Stimulated activated CD4-positive, alpha-beta T cell treated with anti-CD3 and anti-CD28 coated beads, Interleukin-1b, Interleukin-23, amount 100 ng/mL, for 1 hour (primary cell): Measurements from ENCODE around the gene ATAT1.
A peak's percentile ranks its signal among the peaks of the same experiment; 100 is the strongest.

Source experiments
- DNase-seq, 2 donors: peaks; one replicate each; pipeline ENCODE4 v3.0.0-alpha.2; 2020; ENCODE audit warnings: low read depth in 2 of 2

ATAT1 gene

GRCh38 chr6:30613251-30614043 is 13.2 kb upstream of the ATAT1 start:
- no peak for DNase-seq

DNA sequence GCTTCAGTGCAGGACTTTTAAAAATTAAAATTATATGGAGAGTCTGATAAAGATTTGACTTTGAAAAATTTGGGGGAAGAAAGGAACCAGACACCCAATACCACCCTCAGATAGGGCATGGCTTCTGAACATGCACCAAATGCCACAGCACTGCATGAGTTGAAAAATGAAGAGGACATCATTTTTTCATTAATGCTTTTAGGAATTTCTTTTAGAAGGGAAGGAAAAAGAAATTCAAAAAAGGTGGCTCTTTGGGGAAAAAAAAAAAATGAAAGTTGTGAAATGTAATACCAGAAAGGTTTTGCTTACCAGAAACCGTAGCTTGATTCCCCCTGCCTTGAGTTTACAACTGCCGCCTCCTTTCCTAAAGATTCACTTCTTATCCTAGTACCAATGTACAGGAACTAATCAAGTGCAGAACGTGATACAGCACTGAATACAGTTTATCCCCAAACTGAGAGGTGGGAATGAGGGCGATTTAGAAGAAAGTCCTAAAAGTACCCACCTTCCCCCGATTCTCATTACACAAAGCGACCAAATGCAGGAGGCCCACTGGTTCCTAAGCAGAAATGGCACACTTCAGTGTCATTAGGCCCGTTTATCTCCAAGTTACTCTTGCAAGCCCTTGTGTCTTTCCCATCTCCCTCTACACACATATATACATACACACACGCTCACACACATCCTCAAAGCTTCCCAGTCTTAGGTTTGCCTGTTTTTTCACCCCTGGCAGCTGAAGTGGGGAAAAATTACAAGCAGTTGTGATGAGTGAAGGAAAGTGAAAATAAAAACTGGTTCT is 12.4 kb upstream of the ATAT1 start:
- DNase-seq, result no peak

- peak; percentile 51 to 74 for DNase-seq
Observed at GRCh38 chr6:30614843-30615218, 11.8 kb upstream of the ATAT1 start.

DNA sequence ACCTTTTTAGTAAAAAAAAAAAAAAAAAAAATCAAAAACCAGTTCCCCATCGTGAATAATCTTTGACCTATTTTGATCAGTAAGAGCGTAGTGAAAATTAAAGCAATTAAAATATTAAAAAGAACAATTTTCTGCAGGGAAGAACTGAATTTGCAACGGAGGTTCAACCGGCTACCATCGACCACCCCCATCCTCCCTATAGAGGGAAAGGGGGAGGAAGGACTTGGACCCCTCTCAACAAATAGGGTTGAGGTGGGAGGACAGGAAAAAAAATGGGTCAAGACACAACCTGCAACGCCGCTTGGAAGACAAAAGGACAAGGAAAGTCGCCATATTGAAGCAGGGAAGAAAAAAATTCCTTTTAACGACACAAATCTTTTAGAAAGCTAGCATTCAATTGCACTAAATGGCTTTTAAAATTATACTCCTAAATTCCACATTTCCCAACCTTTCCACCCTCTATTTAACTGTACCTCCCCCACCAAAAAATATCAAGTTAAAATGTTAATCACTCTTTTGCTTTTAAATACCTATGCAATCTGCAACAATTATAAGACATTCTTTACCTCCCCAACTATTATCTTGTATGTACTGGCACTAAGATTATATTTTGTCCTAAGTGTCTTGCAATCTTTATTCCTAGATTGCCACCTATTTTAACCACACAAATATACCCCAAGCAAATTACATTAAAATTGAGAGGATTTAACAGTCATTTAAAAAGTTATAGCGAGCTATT is 11.3 kb upstream of the ATAT1 start:
- DNase-seq, result no peak

- no peak for DNase-seq
Observed at GRCh38 chr6:30615958-30616810, 10.5 kb upstream of the ATAT1 start.

- DNase-seq, result peak; percentile 91 to 99
Observed at GRCh38 chr6:30616811-30617564, 9.7 kb upstream of the ATAT1 start, which contains the start of gene PPP1R10. TSS of gene PPP1R10 (minus strand) at chr6:30617243. CDS start at chr6:30609944, 7,299 bp downstream.

DNA sequence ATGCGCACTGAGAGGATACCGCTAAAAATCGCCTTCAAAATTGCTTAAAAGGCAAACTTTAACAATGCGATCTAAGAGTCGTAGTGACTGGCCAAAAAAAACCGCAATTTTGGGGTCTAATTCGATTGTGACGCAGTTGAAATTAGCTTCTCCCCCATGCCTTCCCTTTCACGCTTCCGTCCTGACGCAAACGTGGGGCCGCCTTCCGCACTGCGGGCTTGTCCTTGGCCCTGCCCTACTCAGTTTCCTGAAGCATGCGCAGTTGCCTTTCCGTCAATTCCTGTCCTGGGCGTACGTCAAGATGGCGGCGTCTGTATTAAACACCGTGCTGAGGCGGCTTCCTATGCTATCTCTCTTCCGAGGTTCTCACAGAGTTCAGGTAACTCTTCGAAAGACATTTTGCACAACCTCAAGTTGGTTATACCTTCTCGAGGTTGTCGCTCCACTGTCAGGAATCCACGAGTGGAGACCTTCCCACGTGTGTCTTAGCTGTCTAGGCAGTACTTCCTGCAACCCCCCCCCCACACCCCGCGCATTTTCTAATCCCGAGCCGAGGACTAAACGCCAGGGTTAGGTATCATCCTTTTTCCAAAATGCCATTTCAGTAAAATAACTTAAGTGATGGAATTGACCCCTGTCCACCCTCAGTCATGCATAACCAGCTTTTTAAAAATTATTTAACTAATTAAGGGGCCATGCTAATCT is 9.0 kb upstream of the ATAT1 start, which contains the start of gene MRPS18B:
Gene MRPS18B, plus strand, starts transcription at position 276 of the 705 bp plus-strand sequence. Its CDS starts 26 bp downstream, at position 302.
- DNase-seq, result peak; percentile 85 to 96

DNA sequence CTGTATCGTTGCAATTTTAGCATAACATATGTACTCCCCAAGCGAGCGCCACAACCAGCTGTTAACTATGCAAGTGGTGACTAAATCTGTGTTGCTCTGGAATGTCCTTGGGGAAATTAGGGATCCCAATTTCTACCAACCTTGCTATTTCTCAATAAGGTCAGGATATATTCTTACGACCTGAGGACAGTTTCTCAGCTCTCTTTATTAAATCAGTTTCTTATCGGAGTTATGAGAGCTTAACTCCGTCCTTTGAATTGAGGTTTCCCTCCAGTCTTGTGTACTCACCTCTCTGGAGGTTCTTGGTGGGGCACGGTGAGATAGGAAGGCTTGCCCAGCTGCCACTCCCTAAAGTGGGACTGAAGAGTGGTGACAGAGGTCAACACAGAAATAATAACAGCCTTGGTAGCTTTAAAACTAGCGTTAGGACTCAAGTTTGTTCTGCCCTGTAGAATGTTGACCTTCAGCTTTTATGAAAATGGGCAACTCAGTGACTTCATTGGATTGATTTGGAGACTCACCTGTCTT is 8.3 kb upstream of the ATAT1 start:
- no peak for DNase-seq

DNA sequence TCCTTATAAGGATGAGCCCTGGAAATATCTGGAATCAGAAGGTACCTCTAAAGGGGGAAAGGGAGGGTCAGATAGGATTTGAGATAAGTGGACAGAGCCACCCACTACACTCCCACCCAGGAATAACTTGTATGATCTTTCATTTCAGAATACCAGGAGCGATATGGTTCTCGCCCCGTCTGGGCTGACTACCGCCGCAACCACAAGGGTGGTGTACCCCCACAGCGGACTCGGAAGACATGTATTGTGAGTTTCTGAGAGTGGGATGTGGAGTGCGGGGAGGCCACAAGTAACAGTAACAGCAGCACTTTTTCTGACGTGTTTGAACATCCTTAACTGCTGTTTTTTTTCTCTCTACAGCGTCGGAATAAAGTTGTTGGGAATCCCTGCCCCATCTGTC is 7.1 kb upstream of the ATAT1 start:
- DNase-seq, result no peak

- no peak for DNase-seq
Observed at GRCh38 chr6:30625511-30625910, 1.2 kb upstream of the ATAT1 start.

DNA sequence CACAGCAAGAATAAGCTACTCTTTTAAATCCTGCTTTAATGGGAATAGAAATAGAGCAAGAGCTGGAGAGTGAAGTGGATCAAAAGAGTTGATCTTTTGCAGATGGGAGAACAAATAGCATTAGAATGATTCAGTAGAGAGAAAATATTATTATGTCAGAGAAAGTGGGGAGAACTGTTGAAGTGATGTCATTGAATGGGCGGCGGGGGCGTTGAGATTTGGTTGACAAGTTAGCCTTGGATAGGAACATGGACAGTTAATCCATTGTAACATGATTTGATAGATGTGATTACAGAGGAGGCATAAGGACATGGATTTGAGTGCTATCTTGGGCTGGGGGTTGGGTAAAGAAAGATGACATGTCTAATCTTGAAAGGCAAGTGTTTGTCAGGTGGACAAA is 9.2 kb downstream of the ATAT1 start:
- no peak for DNase-seq

DNA sequence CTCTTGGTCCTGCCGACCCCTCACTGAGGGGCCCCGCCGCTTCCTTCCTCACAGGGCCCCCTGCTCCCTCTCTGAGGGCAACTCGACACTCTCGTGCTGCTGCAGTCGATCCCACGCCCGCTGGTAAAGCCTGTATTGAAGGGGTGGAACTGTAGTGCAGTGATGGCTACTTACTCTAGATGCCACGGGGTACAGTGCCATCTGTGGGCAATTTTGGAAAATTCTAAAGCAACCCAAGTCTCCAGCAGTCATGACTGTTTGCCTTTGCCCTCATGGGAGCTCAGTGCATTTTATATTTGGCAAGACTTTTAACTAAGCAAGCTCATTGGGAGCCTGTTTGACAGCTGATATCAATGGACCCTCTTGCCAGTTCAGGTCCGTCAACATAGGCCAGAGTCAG is 13.8 kb downstream of the ATAT1 start:
- DNase-seq, result no peak

DNA sequence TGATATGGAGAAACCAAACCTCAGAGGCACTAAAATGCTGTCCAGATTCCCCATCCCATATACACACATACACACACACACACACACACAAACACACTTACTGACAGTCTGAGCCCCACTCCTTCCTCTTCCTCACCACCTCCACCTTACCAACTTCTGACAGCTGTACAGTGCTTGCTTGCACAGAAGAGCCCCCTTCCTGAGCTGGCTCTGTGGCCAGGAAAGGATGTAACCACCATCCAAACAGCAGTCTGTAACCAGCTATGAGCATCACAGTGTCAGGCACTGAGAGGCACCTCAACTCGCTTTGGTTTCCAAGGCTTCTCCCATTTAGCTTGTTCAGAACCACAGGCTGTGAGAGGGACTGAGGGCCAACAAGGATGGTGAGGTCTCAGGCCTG is 14.4 kb downstream of the ATAT1 start:
- DNase-seq, result no peak

GRCh38 chr6:30643656-30644055 is 17.0 kb downstream of the ATAT1 start:
- no peak for DNase-seq

DNA sequence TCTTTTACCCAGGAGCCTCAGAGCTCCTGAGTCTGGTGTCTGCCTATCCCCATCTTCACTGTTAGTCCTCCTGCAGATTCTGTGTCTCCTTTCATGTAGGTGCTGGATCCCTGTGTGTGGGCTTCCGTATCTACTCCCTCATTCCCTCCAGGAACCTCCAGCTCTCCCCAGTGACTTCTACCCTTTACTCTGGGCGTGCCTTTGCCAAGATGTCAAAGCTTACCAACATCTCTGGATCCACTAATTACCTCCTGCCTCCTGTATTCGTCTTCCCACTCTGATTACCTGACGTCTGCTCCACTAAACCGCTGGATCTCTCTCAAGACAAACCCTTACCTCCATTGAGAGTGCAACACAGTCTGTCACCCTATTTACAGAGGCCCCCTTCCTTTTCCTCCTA is 18.1 kb downstream of the ATAT1 start:
- DNase-seq, result no peak

- no peak for DNase-seq
Observed at GRCh38 chr6:30645989-30646388, 19.3 kb downstream of the ATAT1 start.

DNA sequence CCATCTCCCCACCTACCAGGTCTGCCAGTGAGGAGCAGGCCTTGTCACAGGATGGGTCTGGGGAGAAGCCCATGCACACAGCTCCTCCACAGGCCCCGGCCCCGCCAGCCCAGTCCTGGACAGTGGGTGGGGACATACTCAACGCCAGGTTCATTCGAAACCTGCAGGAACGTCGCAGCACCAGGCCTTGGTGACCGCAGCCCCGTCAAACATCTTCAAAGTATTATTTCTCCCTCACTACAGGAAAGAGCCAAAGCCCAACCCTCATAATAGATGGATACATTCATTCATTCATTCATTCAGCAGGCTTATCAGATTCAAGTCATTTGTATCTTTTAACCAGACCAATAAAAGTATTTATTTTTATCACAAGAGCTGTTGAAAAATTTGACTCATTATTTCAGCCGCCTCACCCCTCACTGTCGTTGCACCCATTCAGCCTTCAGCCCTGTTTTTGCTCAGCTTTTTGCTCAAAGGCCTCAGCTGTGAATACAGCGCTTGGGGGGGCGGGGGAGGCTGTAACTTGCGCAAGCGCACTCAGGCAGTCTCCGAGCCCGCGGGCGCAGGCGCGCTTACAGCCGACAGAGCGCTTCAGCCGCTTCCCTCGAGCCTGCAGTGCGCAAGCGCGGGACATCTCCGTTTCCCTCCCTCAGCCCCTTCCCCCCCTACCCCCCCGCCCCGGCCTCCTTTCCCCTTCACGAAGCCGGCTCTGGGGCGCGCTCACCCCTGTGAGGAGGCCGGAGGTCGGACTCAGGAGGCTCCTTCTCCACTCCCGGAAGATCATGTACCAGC is 20.0 kb downstream of the ATAT1 start, which contains the start of gene C6orf136:
Gene C6orf136, plus strand, starts transcription at position 684 of the 792 bp plus-strand sequence. Its CDS starts 99 bp downstream, at position 783.
- DNase-seq, result peak; percentile 84 to 86

- DNase-seq, result peak; percentile 37 to 42
Observed at GRCh38 chr6:30647242-30648116, 20.8 kb downstream of the ATAT1 start.
